ENCODE results near the gene RASA3.

The RASA3 gene

DNA sequence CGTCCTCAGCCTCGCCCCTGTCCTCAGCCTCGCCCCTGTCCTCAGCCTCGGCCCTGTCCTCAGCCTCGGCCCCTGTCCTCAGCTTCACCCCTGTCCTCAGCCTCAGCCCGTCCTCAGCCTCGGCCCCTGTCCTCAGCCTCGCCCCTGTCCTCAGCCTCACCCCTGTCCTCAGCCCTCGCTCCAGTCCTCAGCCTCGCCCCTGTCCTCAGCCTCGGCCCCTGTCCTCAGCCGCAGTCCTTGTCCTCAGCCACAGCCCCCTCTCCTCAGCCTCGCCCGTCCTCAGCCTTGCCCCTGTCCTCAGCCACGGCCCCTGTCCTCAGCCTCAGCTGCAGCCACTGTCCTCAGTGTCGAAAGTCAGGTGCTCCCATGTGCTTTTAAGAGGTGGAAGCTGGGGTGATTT is 169.0 kb downstream of the RASA3 start:
- no peak for DNase-seq

GRCh38 chr13:113962975-113963374 is 169.4 kb downstream of the RASA3 start:
- no peak for DNase-seq

GRCh38 chr13:113962386-113962785 is 170.0 kb downstream of the RASA3 start:
- DNase-seq: no peak

DNA sequence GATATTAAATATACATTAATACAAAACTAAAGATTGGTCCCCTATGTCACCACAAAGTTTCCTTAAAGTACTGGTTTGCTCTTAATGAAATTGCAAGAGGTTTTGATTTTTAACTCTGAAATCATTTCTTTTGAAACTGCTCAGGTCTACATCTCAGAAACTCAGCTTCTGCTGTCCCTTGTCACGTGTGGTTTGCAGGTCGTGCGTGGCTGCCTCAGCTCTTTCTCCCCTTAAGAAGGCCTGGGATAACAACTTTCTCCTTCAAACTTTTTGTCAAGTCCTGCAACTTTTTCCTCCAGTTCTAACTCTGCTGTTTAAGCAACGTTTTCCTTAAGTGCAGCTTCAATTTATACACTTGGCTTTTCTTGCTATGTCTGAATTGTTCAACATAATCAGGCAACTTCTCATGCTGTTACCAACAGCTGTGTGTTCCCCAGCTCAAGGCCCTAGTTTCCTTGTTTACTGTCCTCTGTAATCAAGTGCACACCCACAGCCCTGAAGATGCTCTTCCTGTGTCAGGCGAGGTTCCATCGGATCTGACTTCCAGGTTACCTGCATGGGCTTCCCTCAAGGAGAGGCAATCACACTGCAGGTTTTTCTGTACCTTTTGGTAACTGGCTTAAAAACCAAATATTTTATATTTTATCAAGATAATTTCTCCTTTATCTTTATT is 172.0 kb downstream of the RASA3 start:
- no peak for DNase-seq

DNA sequence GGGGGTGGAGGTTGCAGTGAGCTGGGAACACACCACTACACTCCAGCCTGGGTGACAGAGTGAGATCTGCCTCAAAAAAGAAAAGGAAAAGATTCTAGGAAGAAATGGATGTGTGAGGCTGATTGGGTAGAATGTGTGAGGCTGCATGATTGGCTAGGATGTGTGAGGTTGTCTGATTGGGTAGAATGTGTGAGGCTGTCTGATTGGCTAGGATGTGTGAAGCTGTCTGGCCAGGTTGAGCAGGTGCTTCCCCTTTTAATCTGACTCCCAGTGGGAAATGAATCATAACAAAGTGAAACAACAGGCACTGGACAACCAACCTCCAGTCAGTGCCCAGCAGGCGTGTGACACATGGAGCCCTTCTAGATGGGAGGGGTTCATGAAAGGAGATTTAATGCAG is 173.2 kb downstream of the RASA3 start:
- DNase-seq: no peak

- no peak for DNase-seq
These were observed 174.1 kb downstream of the RASA3 start for GRCh38 chr13:113958373-113958772.

DNA sequence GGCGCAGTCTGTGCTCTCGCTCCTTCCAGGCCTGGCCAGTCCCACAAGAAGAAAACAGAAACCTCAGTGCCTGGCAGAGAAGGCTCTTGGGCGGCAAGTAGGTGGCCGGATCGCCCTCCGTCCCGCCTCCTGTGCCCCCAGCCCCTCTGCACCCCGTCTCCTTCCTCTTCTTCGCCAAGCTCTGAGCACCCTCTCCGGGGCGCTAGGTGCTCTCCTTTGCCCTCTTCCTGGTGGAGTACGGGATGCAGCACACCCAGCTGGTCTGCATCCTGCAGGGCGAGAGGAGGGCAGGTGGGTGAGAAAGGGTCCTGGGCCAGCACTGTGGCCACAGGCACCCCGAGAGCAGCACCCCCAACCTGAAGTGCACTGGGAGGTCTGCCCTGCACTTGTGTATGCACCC is 175.9 kb downstream of the RASA3 start:
- no peak for DNase-seq

GRCh38 chr13:113955691-113956090 is 176.7 kb downstream of the RASA3 start:
- no peak for DNase-seq

- DNase-seq: no peak
These were observed 177.2 kb downstream of the RASA3 start for GRCh38 chr13:113955235-113955634.

DNA sequence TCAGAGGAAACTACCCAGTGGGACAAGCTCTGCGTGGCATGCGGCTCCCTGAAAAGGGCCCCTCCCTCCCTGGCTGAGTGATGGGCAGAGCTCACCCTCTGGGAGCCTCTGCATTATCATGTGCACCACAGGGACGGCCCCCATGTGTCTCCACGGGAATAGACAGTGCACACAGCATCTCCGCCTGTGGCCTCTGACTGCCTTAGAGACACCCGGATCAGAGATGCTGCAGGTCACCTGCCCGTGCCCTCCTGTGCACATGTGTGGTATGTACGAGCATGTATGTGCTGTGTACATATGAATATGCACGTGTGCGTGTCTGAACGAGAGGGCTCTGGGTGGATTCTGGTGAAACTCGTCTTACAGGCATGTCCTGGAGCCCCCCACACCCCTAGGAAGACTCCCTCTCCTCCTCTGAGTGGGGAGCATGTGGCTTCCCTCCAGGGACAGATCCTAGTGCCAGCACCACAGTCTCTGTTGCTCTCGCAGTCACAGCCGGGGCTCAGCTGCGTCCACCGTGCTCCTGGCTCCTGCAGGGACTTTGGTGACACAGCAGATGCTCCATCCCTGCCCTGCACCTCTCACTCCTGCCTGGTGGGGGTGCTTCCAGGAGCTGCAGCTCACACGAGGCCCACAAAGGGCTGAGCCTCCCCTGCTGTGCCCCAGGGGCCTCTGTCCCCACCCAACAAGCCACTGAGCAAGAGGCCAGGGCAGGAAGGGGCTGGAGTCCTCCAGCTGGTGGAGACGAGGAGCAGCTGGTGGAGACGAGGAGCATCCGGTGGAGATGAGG is 178.2 kb downstream of the RASA3 start:
- DNase-seq: no peak

DNA sequence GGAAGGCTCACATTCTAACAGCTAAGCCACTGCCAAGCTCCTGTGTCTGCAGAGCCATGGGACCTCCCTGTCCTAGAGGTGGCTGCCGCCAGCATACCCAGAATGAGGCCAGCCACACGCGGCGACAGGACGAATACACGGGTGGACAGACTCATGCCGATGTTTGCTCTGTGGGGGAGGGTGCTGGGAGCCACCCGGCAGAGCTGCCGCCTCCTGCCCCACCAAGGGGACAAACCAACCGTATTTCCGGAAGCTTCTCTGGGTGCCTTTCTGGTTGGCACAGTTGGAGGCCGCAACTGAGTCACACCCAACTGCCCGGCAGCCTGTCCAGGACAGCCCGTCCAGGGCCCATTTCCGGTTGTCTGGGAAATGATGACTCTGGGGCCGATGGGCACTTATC is 178.9 kb downstream of the RASA3 start:
- DNase-seq: no peak

- DNase-seq: no peak
These were observed 179.4 kb downstream of the RASA3 start for GRCh38 chr13:113952983-113953520.

GRCh38 chr13:113952151-113952982 is 180.1 kb downstream of the RASA3 start:
- DNase-seq: no peak

GRCh38 chr13:113951246-113951999 is 181.0 kb downstream of the RASA3 start:
- DNase-seq: peak; percentile 69

GRCh38 chr13:113950451-113951245 is 181.8 kb downstream of the RASA3 start:
- no peak for DNase-seq

DNA sequence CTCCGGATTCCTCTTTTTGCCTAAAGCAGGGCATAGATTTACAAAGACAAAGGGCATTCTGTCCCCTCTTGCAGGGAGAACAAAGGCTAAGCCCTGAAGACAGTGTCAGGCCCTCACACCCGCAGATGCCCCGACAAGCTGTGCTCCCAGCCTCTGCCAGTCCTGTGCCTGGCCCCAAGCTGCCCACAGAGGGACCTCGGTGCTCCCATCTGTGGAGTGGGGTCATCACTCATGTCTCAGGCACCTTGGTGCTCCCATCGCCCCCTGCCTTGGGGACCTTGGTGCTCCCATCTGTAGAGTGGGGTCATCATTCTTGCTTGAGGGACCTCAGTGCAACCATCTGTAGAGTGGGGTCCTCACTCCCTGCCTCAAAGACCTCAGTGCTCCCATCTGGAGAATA is 182.9 kb downstream of the RASA3 start:
- no peak for DNase-seq

GRCh38 chr13:113948034-113948742 is 184.2 kb downstream of the RASA3 start:
- DNase-seq: no peak

GRCh38 chr13:113947311-113948033 is 185.0 kb downstream of the RASA3 start:
- DNase-seq: peak; percentile 42

DNA sequence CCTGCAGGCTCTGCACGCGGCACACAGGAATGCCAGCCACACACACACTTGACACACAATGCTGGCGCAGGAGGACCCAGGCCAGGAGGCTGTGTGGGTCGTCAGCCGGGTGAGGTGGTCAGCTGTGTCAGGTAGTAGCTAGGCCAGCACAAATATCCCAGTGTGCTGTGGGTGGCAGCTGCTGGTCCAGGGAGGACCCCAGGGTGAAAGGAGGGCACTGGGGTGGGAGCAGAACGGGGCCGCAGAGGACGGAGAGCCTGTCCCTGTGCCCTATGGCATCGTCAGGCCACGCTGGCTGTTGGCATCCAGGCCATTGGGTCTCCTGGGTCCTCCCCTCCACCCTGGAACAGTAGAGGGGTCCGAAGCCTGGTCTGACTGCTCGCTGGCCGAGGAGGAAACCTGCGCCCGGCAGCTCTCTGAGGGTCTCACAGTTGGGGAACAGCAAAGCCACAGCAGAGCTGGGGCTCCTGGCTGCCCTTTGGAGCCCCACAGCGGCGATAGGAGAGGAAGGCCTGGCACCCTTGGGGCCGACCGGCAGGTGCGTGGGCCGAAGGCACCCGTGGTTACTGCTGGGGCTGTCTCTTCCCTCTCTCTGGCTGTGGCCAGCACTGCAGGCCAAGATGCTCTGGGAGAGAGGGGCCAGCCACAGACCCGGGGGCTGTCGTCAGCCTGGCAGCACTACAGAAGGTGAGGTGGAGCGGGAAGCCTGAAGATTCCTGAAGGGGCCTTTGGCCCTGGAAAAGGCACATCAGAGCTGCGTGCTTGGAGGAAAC is 185.8 kb downstream of the RASA3 start:
- no peak for DNase-seq

Data from EL (cell line).